Hepatic stellate cell (primary cell): ENCODE results near the gene ZNF540.
"Not testable (repeated sequence)": the region's sequence is repeated elsewhere in the genome, so short reads cannot be mapped to it uniquely, and the experiment has no call there.

Source experiments
- DNase-seq: peaks from one replicate; pipeline ENCODE4 v3.0.0; 2011; ENCODE audit warnings: low spot score

ZNF540 gene

GRCh38 chr19:37594304-37594981 is at the start of gene ZNF540, which contains the start of gene ZNF571:
Gene ZNF540 (plus strand): TSS chr19:37594876. CDS start chr19:37598448, 3,572 bp downstream.
Gene ZNF571 (minus strand): TSS chr19:37594792. CDS start chr19:37586676, 8,116 bp downstream.
- peak; percentile 88 for DNase-seq

GRCh38 chr19:37551129-37551993 is 43.3 kb upstream of the ZNF540 start:
- DNase-seq = peak; percentile 79

GRCh38 chr19:37563518-37563917 is 31.2 kb upstream of the ZNF540 start:
- DNase-seq = no peak

GRCh38 chr19:37564624-37565369 is 29.9 kb upstream of the ZNF540 start:
- DNase-seq = no peak

- DNase-seq = no peak
Observed at GRCh38 chr19:37565370-37565669, 29.4 kb upstream of the ZNF540 start.

- DNase-seq = no peak
Observed at GRCh38 chr19:37572203-37572602, 22.5 kb upstream of the ZNF540 start.

- no peak for DNase-seq
Observed at GRCh38 chr19:37583340-37583739, 11.3 kb upstream of the ZNF540 start.

- no peak for DNase-seq
Observed at GRCh38 chr19:37593996-37594303, 726 bp upstream of the ZNF540 start.

- DNase-seq = no peak
Observed at GRCh38 chr19:37594982-37595382, 306 bp downstream of the ZNF540 start.

GRCh38 chr19:37635076-37636056 is 40.7 kb downstream of the ZNF540 start:
- DNase-seq = no peak

- peak; percentile 15 for DNase-seq
Observed at GRCh38 chr19:37654118-37654517, 59.4 kb downstream of the ZNF540 start.

- peak; percentile 41 for DNase-seq
Observed at GRCh38 chr19:37654629-37655300, 60.1 kb downstream of the ZNF540 start.

- DNase-seq = peak; percentile 89
Observed at GRCh38 chr19:37655301-37655688, 60.6 kb downstream of the ZNF540 start, which contains the start of gene ZFP30. Gene ZFP30 (minus strand): TSS chr19:37655465. CDS start chr19:37647822, 7,643 bp downstream.

GRCh38 chr19:37655689-37656371 is 61.2 kb downstream of the ZNF540 start:
- peak; percentile 78 for DNase-seq

- not testable (repeated sequence) for DNase-seq
Observed at GRCh38 chr19:37657157-37657556, 62.5 kb downstream of the ZNF540 start.
